Activated T-helper 9 cell treated with anti-CD3 and anti-CD28 coated beads, Interleukin-2, amount 50 U/mL, for 16 hours (primary cell): Measurements from ENCODE around the gene PRKCI.
"Not testable (repeated sequence)": the region's sequence is repeated elsewhere in the genome, so short reads cannot be mapped to it uniquely, and the experiment has no call there.

Source experiments
- DNase-seq: peaks from one replicate; pipeline ENCODE4 v3.0.0-alpha.2; 2020; ENCODE audit warnings: low read depth

Gene PRKCI

DNA sequence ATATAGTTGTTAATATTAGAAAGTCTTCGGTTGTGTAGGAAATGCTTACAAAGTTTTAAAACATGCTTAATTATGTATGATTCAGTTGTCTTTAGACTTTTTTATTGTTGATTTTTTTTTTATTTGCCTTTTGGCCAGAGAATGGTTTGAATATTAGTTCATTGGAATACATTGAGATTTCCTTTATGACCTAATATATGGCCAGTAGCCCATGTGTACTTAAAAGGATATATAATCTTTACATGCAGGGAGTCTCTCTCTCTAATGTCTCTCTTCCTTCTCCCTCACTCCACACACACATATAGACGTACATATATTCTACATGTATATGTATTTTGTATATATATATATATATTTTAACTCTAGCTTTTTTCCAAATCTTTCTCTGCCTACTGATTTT, 68.0 kb downstream of the PRKCI start:
- DNase-seq = no peak

- DNase-seq = no peak
Observed at GRCh38 chr3:170295586-170295985, 73.4 kb downstream of the PRKCI start.

GRCh38 chr3:170296703-170297102, 74.5 kb downstream of the PRKCI start:
- no peak for DNase-seq

DNA sequence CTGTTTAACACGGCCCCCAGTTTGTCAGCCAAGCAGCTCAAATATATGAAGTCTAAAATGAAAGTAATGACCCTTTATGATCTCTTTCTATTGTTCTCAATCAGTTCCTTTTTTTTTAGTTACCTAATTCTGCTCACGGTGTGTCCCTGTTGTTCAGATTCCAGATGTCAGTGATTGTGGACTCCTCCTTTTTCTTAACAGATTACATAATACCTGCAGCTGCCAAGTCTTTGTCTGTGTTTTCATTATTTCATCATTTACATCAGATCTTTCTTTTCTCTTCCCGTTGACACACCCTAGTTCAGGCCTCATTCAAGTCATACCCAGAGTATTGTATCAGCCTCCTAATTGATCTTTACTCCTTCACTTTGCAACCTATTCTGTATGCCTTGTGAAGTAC, 79.2 kb downstream of the PRKCI start:
- DNase-seq = no peak

DNA sequence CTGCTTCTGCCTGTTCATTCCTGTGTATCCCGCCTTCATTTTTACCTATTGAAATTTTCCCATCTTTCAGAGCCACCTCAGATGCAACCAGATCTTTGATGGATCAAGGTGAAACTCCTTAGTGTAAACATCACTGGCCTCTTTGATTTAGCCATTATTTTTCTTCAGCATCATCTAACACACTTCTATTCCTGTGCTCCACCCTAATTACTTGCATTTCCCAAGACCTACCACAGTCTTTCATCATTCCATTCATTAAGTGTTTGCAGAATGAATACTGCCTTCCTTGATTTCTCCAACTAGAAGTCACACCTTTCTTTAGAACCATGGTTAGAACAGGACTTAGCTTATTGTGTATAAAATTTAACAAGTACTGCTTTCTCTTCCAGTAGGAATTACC, 79.8 kb downstream of the PRKCI start:
- no peak for DNase-seq

- DNase-seq = no peak
Observed at GRCh38 chr3:170306015-170306414, 83.8 kb downstream of the PRKCI start.

GRCh38 chr3:170307671-170308405, 85.6 kb downstream of the PRKCI start:
- no peak for DNase-seq

DNA sequence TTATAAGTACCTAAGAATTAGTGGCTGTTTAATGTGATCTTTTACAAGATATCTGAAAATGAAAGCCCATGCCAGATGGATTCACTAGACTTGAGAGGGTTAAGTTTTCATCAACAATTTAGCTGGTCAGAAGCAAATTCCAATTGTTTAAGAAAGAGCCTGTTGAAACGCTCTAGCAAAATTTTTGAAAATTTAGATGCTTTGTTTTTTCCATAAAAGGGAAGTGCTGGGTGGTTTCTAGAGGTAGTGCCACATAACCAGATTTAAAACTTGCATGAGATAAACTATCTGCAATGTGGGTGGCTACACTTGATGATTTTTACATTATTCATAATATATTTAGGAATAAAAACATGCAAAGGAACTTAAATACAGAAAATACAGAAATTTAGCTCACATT, 86.8 kb downstream of the PRKCI start:
- DNase-seq = no peak

DNA sequence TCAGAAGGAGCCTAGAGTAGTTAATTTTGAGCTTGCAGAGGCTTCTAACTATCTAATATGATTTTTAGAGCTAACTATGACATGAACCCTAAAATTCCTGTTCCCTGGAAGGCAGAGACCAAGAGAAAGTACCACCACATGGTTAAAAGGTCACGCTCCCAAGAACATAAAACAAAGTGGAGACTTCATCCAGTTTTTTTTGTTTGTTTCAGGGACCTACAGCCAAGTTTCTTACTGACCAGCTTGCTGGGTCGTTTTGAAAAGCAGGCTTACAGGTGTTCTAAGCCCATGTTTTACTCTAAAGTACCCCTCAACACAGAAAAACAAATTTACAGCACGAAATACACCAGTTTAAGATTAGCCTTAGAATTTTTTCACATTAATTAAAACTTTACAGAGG, 95.7 kb downstream of the PRKCI start:
- no peak for DNase-seq

- no peak for DNase-seq
Observed at GRCh38 chr3:170320461-170321121, 98.4 kb downstream of the PRKCI start.

GRCh38 chr3:170321321-170322034, 99.3 kb downstream of the PRKCI start:
- no peak for DNase-seq

GRCh38 chr3:170322566-170323269, 100.5 kb downstream of the PRKCI start:
- DNase-seq = no peak

GRCh38 chr3:170323331-170323730, 101.1 kb downstream of the PRKCI start:
- no peak for DNase-seq

DNA sequence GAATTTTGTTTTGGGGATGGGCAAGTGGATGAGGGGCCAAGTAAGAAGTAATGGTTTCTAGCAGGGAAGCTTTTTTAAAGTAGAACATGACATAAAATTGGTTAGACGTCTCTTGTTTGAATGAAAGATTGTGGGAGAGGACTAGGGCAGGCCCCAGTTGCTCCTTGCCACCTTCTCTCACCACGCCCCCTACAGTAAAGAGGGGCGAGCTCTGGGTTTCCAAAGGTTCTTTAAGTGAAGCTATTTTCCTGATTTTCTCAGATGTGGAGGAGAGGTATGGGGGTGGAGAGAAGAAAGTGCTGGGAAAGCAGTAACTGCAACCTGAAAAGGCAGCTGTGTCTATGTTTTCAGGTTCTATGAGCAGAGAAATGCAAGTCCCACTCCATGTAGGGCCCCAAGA, 102.7 kb downstream of the PRKCI start:
- no peak for DNase-seq

GRCh38 chr3:170327040-170327808, 105.0 kb downstream of the PRKCI start:
- DNase-seq = no peak

GRCh38 chr3:170327868-170328548, 105.8 kb downstream of the PRKCI start:
- DNase-seq = not testable (repeated sequence)

GRCh38 chr3:170330366-170330765, 108.1 kb downstream of the PRKCI start:
- no peak for DNase-seq

GRCh38 chr3:170331143-170331542, 108.9 kb downstream of the PRKCI start:
- DNase-seq = no peak

DNA sequence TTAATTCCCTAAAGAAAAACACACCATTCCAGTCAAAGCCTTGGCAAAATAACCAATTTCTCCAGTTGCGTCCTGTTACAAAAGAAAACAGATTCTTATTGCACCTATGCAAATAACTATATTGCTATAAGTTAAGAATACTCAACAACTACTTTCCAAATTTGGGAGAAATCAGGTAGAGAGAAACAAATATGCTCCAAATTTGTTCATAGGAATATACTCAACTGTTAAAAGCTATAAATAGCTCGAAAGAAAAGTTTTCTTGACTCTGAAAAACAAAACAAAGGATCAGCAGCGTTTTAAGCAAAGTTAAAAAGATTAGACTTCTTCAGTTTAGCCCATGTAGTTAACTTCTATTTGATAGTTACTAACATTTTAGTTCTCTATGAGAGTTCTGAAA, 115.2 kb downstream of the PRKCI start:
- no peak for DNase-seq

DNA sequence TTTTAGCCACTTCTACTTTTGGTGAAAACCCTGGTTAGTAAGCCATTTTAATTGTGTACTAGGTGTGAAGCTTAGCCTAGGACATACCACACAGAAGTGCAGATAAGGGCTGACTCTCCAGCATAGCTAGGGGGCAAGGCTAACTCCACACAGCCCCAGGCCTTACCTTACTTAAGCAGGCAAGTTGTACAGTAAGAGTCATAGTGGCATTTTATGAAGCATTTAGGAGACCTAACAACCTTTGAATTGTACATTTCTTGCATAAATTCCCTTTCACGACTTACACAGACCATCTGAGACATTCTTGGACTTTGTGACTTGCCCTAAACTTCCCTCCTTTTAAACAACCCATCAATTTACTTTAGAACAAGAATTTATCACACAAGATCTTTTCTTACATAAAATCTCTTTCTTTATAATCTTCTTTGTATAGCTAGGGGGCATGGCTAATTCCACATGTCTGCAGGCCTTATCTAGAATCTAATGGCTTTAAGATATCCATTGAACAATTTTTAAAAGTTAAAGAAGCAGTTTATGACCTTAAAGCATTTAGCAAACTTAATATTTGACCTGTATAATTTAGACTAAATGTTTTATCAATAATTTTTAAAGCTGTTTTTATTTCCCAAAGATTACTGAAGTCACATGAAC, 116.6 kb downstream of the PRKCI start:
- DNase-seq = no peak

- DNase-seq = not testable (repeated sequence)
Observed at GRCh38 chr3:170342273-170342672, 120.0 kb downstream of the PRKCI start.
